Keratinocyte (primary cell): ENCODE data around the gene RBP4.

Source experiments
- EZH2 ChIP-seq: IDR thresholded peaks from one replicate; pipeline ENCODE4 v1.6.1; 2012; ENCODE audit warnings: inconsistent platforms, mild to moderate bottlenecking, low read length, moderate library complexity
- TF ChIP-seq, protein P1 (sequence below), 3 experiments: IDR thresholded peaks in 1 of 3; conservative IDR thresholded peaks in 1 of 3; optimal IDR thresholded peaks in 1 of 3; 2 replicates in 2 of 3; 3 replicates in 1 of 3; pipeline versions ENCODE3 to v1.5.1; 2011; ENCODE audit warnings: low read length in 3 of 3, mild to moderate bottlenecking in 3 of 3, moderate library complexity in 2 of 3, control low read depth in 1 of 3, inconsistent platforms in 1 of 3; ENCODE audit not compliant: insufficient read depth in 2 of 3; ENCODE audit errors: extremely low read depth in 1 of 3

DNA sequence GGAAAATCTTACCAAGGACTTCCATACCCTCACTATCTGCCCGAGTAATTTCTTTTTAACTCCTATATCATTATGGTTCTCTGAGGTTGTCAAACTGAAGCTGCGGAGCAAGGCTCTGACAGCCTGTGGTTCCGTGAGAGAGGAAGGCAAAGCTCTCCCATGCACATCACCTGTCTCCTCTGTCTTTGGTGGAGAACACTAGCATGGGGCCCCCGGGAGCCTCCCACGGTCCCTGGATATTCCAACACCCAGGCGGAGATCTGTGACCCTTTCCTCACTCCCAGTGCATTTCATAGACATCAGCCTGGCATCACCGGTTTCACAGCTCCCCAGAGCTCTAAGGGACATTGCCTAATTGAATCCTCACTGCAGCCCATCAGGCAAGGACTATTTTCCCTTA is 10.4 kb downstream of the RBP4 start:
- TF ChIP-seq, protein P1, sequence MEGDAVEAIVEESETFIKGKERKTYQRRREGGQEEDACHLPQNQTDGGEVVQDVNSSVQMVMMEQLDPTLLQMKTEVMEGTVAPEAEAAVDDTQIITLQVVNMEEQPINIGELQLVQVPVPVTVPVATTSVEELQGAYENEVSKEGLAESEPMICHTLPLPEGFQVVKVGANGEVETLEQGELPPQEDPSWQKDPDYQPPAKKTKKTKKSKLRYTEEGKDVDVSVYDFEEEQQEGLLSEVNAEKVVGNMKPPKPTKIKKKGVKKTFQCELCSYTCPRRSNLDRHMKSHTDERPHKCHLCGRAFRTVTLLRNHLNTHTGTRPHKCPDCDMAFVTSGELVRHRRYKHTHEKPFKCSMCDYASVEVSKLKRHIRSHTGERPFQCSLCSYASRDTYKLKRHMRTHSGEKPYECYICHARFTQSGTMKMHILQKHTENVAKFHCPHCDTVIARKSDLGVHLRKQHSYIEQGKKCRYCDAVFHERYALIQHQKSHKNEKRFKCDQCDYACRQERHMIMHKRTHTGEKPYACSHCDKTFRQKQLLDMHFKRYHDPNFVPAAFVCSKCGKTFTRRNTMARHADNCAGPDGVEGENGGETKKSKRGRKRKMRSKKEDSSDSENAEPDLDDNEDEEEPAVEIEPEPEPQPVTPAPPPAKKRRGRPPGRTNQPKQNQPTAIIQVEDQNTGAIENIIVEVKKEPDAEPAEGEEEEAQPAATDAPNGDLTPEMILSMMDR (optimal IDR thresholded peaks at IDR 0.05 in 1 of 3, IDR thresholded peaks at IDR 0.05 in 1 of 3, conservative IDR thresholded peaks at IDR 0.05 in 1 of 3; ENCODE audit: extremely low read depth in 1 of 3, insufficient read depth in 2 of 3, low read length in 3 of 3), result no peak
- TF ChIP-seq EZH2, result no peak
